ENCODE measurements around the gene ATG10.

DNA sequence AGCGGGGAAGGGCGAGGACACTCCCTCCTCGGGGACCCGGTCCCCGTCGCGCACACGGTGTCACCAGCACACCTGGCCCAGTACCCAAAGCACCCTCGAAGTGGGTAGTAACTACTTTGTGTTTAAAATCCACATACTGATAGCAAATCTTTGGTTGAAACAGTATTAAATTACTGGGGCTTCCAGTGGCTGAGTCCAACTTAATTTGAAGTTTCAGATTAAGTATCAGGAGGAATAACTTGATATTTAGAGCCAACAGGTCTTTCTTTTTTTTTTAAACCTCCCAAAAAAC lies 615 bp downstream of the ATG10 start:
- TF ChIP-seq, protein P1, sequence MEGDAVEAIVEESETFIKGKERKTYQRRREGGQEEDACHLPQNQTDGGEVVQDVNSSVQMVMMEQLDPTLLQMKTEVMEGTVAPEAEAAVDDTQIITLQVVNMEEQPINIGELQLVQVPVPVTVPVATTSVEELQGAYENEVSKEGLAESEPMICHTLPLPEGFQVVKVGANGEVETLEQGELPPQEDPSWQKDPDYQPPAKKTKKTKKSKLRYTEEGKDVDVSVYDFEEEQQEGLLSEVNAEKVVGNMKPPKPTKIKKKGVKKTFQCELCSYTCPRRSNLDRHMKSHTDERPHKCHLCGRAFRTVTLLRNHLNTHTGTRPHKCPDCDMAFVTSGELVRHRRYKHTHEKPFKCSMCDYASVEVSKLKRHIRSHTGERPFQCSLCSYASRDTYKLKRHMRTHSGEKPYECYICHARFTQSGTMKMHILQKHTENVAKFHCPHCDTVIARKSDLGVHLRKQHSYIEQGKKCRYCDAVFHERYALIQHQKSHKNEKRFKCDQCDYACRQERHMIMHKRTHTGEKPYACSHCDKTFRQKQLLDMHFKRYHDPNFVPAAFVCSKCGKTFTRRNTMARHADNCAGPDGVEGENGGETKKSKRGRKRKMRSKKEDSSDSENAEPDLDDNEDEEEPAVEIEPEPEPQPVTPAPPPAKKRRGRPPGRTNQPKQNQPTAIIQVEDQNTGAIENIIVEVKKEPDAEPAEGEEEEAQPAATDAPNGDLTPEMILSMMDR (IDR thresholded peaks at IDR 0.05), result no peak
- TF ChIP-seq POLR2A (IDR thresholded peaks at IDR 0.05), result no peak

Measured in thyroid gland (tissue), 4 donors.